HUES48 (cell line): Measurements from ENCODE around the gene UBE2N.

Source experiments
- H3K27ac ChIP-seq: one replicate; pipeline ENCODE4 v1.7.0; 2013; ENCODE audit warnings: low read depth, low read length, inconsistent platforms
- H3K27me3 ChIP-seq: 2 replicates; pipeline ENCODE4 v1.6.1; 2013; ENCODE audit warnings: mild to moderate bottlenecking, low read length; ENCODE audit not compliant: control insufficient read depth, insufficient read depth
- H3K36me3 ChIP-seq: 2 replicates; pipeline ENCODE4 v1.6.1; 2013; ENCODE audit warnings: low read length; ENCODE audit not compliant: control insufficient read depth, insufficient read depth
- H3K4me1 ChIP-seq: 2 replicates; pipeline ENCODE4 v1.6.1; 2013; ENCODE audit warnings: mild to moderate bottlenecking, low read length; ENCODE audit not compliant: control insufficient read depth, insufficient read depth
- H3K4me3 ChIP-seq: 2 replicates; pipeline ENCODE4 v1.5.1; 2013; ENCODE audit warnings: mild to moderate bottlenecking, low read depth, low read length
- H3K9ac ChIP-seq: 2 replicates; pipeline ENCODE4 v1.6.1; 2013; ENCODE audit warnings: mild to moderate bottlenecking, low read depth, low read length, moderate library complexity
- H3K9me3 ChIP-seq: 2 replicates; pipeline ENCODE4 v1.6.1; 2013; ENCODE audit warnings: low read length; ENCODE audit not compliant: control insufficient read depth, insufficient read depth

The UBE2N gene

DNA sequence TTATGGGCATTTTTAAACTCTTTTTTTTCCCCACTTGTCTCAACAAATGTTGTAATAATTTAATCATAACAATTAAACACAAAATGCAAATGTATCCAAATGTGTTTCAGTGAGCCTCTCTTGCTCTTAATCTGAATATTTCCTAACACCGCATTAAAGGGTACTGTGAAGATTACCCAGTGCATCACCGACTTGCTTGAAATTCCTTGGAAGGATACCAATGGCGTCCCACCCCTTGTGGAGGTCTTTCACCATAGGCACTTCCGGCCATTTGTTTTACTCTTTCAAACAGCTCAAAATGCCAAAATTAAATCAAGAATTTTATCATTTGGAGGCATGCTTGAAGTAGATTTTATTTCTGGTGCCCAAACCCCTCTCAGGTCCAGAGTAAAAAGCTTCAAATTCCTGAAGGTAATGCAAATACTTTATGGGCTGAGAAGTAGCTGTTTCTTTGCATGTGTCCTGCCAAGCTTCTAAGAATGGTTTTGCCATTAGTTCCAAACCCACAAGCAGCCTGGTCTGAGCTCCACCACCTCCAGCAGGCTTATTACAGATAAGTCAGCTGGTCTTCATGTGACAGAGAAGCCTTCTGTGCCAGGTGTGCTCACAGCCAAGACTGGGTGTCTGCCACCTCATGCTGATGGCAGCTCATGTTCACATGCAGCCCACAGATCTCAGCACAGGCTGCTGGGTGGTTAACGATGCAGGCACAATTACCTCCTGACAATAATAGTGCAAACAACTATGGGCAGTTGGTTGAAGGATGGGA, 80.4 kb downstream of the UBE2N start:
- Histone ChIP-seq H3K27me3 (no peaks in the 10 kb centered on the region), H3K4me3 (no peak overlapping the region), H3K9me3 (no peaks in the 10 kb centered on the region), H3K27ac (no peak overlapping the region), H3K36me3 (no peaks in the 10 kb centered on the region), H3K4me1 (no peaks in the 10 kb centered on the region), H3K9ac (no peak overlapping the region)

DNA sequence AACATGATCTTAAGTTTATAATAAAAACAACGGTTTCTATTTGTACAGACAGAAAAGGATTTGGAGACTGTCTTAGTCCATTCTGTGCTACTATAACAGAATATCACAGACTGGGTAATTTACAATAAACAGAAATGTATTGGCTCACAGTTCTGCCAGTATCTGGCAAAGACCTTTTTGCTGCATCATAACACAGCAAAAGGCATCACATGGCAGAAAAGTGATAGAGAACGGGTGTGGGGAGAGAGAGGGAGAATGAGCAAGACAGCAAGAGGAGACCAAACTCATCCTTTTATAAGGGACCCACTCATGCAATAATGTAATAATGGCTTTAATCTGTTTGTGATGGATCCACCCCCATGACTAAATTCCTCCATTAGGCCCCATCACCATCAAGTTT, 81.1 kb downstream of the UBE2N start:
- no peaks in the 10 kb centered on the region for H3K4me1 ChIP-seq
- no peak overlapping the region for H3K27ac ChIP-seq
- H3K9me3 ChIP-seq: no peaks in the 10 kb centered on the region
- H3K27me3 ChIP-seq: no peaks in the 10 kb centered on the region
- no peak overlapping the region for H3K9ac ChIP-seq
- no peaks in the 10 kb centered on the region for H3K36me3 ChIP-seq
- H3K4me3 ChIP-seq: no peak overlapping the region

DNA sequence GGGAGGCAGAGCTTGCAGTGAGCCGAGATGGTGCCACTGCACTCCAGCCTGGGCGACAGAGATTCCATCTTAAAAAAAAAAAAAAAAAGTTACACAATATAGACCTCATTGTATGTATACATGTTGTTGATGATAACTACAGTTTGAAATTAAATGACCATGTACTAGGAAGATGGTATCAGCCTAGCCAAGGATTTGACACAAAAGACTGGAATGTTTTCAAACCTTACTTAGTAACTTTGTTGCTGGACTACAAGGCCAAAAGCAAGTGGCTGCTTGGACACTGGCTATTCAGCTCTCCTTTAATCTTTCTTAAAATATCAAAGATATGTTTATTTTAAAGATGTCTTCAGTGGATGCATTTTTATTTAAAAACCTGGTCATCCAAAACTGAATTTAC, 82.9 kb downstream of the UBE2N start:
- no peak overlapping the region for H3K27ac ChIP-seq
- no peaks in the 10 kb centered on the region for H3K4me1 ChIP-seq
- no peaks in the 10 kb centered on the region for H3K9me3 ChIP-seq
- no peaks in the 10 kb centered on the region for H3K27me3 ChIP-seq
- no peak overlapping the region for H3K9ac ChIP-seq
- H3K4me3 ChIP-seq: no peak overlapping the region
- H3K36me3 ChIP-seq: no peaks in the 10 kb centered on the region

- no peaks in the 10 kb centered on the region for H3K36me3 ChIP-seq
- no peaks in the 10 kb centered on the region for H3K27me3 ChIP-seq
- H3K9ac ChIP-seq: no peak overlapping the region
- H3K27ac ChIP-seq: no peak overlapping the region
- H3K4me1 ChIP-seq: no peaks in the 10 kb centered on the region
- no peaks in the 10 kb centered on the region for H3K9me3 ChIP-seq
- no peak overlapping the region for H3K4me3 ChIP-seq
Observed at GRCh38 chr12:93358058-93358457, 83.7 kb downstream of the UBE2N start.

- Histone ChIP-seq H3K4me3 (no peak overlapping the region), H3K27ac (no peak overlapping the region), H3K9me3 (no peaks in the 10 kb centered on the region), H3K4me1 (no peaks in the 10 kb centered on the region), H3K27me3 (no peaks in the 10 kb centered on the region), H3K9ac (no peak overlapping the region), H3K36me3 (no peaks in the 10 kb centered on the region)
Observed at GRCh38 chr12:93356214-93356613, 85.5 kb downstream of the UBE2N start.
